ENCODE data around the gene CFAP107.

DNA sequence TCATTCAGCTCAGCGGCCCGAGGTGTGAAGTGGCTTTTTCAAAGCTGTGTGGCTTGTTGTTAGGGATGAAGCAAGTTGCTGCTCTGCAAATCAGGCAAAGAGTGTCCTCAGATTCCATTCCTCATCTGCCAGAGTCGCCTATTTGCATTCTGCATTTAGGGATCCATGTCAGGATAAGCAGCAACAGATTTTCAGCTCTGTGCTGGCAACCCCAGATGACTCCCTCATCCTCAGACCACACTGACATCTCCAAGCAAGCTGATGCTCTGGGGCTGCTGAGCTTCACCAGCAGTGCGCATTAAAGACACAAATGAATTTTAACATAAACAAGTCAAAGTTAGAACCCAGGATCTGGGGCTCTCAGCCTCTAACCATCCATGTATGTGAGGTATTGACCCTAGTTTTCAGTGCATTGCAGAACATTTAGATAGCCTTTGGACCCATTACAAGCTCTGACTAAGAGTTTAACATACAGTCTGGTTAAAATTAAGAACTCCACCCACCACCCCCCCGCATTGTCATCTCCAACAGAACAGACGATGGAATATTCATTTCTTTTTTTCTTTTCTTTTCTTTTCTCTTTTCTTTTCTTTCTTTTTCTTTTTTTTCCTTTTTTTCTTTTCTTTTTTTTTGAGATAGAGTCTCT is 10.9 kb downstream of the CFAP107 start:
- TF ChIP-seq, protein P1, sequence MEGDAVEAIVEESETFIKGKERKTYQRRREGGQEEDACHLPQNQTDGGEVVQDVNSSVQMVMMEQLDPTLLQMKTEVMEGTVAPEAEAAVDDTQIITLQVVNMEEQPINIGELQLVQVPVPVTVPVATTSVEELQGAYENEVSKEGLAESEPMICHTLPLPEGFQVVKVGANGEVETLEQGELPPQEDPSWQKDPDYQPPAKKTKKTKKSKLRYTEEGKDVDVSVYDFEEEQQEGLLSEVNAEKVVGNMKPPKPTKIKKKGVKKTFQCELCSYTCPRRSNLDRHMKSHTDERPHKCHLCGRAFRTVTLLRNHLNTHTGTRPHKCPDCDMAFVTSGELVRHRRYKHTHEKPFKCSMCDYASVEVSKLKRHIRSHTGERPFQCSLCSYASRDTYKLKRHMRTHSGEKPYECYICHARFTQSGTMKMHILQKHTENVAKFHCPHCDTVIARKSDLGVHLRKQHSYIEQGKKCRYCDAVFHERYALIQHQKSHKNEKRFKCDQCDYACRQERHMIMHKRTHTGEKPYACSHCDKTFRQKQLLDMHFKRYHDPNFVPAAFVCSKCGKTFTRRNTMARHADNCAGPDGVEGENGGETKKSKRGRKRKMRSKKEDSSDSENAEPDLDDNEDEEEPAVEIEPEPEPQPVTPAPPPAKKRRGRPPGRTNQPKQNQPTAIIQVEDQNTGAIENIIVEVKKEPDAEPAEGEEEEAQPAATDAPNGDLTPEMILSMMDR (IDR thresholded peaks at IDR 0.05), result no peak
- TF ChIP-seq SIN3A (IDR thresholded peaks at IDR 0.05; ENCODE audit: borderline replicate concordance, insufficient read depth, low read depth, low read length), result no peak

All from Panc1 (cell line).